ENCODE results near the gene SPON1.

DNA sequence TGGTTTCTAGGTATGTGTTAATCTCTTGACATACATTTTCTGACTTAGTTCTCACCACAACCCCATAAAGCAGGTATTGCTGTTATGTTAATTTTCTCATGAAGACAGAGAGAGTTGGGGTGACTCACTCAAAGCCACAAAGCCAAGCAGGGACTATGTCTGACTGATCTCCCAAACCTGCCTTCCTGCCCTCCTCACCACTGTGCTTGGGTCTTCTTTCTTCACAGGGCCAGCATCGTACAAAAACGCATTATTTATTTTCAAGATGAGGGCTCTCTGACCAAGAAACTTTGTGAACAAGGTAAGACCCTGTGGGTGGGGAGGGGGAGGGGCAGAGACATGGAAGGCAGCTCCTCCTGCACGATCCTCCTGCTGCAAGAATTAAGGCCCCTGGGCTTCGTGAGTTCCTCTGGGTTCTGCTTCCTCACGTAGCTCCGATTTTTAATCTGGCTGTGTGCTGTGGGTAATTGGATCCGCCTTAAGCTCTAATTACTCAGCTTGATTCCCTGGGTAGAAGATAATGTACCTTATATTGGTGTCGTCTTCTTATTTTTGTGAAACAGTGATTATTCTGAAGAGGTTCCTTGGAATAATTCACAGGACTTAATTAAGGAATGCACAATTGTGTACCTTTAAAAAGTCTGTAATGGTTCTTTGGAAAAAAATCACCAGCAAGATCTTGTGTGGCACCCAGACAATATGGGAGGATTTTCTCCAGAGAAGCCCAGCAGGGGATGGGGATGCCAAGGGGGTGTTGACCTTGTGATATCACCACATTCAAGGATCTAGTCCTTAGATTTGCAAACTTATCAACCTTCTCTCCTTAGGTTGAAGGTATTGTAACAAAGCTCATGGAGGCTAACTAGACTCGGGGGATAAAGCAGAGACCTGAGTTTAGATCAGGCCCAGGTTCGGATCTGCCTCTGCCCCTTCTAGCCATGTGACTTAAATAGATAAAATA, 112.9 kb downstream of the SPON1 start:
- TF ChIP-seq EZH2 (IDR thresholded peaks at IDR 0.05) = no peak
- no peak for TF ChIP-seq POLR2AphosphoS5 (IDR thresholded peaks at IDR 0.05; ENCODE audit: borderline replicate concordance, low read depth, low read length)

Data from SK-N-MC (cell line).